Fibroblast of skin of right biceps (primary cell): ENCODE results near the gene NANS.
A peak's percentile ranks its signal among the peaks of the same experiment; 100 is the strongest.
"Not testable (repeated sequence)": the region's sequence is repeated elsewhere in the genome, so short reads cannot be mapped to it uniquely, and the experiment has no call there.

Experiments used
- DNase-seq: peaks from one replicate; pipeline ENCODE4 v3.0.0-alpha.2; 2013

Gene NANS

DNA sequence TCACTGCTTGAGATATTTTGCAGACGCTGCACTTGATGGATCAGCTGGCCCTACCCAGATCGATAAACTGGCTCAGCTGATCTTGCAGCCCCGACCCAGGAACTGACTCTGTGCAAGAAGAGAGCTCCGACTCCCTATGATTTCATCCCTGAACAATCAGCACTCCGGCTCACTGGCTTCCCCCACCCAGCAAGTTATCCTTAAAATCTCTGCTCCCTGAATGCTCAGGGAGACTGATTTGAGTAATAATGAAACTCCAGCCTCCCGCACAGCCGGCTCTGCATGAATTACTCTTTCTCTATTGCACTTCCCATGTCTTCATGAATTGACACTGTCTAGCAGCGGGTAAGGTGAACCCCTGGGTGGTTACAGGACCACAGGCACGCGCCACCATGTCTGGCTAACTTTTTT lies 16.9 kb upstream of the NANS start:
- no peak for DNase-seq

DNA sequence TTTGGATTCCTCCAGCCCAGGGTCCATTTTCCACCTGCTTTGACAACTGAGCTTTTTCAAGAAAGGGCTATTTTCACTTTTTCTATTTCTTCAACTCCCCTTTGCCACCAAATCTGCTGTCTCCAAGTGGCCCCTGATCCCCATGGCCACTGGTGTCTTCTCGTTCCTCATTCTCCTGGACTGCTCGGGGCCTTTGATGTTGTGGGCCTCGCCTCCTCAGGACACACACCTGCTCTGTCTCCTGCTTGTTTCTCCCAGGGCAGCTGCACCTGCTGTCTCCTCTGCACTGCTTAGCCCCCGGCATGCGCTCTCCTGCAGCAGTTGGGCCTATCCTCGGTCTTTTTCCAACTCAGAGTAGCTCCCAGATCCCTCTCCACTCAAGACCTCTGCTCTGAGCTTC lies 16.3 kb upstream of the NANS start:
- no peak for DNase-seq

DNA sequence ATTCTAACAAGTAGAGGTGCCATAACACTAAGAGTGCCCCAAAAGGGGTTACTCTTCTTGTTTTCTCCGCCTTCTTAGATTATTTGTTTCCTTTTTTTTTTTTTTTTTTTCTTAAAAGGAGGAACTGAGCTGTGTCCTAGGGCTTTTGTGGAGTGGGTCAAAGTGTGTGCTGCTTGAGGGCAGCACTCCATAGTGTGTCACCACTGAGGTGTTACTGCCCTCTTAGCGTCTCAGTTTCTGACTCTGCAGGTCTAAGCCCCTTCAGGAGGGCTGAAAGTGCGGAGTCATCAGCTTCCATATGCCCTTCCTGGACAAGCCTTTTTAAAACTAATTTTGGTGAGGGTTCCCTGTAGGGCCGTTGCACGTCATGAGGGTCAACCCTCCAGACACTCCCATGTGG lies 12.6 kb upstream of the NANS start:
- no peak for DNase-seq

DNA sequence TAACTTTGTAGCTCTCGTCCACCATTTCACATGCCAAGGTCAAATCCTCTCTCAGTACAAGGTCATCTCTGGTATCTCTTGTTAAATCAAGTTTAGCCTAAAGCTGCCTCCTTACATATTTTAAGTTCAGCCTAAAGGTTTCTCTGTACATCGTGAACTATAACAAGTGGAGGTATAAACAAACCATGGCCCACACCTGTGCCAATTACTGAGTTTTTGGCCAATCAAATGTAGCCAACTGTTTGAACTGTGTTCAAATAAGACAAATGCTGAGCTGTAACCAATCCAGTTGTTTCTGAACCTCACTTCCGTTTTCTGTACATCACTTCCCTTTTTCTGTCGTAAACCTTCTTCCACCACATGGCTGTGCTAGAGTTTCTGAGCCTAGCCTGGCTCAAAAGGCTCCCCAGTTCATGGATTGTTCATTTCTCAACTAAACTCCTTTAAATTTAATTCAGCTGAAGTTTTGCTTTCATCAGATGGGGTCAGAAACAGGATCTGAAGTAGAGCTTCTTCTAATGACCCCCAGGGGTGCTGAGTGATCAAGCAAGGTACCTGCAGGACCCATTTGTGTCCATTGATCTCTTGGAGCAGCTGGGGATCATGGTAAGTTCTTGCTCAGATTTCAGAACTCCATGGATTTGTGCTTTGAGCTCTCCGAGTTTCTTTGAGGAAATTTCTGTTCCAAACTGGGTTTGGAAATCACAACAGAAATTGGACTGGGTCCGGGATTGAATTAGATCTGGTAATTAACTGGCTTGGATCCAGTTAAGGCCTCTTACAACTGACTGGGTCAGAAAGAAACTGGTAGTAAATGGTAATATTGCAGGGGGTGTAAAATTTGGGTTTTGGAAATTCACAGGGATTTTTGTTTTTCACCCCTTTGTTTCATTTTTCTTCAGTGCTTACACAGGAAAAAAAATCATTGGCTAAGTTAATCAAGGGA lies 11.0 kb upstream of the NANS start:
- no peak for DNase-seq

DNA sequence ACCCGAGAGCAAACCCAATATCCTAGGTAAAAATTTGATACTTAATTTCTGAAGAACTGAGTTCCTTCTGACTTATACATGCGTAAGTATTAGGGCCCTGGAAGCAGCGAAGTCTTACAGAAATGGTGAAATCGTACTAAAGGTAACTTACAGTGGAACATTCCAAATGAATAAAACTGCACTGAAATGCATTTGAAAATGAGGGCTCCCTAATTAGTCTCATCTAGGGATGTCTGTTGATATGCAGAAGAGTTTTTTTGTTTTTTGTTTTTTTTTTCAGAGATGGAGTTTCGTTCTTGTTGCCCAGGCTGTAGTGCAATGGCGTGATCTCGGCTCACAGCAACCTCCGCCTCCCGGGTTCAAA lies 10.4 kb upstream of the NANS start:
- DNase-seq, result no peak

DNA sequence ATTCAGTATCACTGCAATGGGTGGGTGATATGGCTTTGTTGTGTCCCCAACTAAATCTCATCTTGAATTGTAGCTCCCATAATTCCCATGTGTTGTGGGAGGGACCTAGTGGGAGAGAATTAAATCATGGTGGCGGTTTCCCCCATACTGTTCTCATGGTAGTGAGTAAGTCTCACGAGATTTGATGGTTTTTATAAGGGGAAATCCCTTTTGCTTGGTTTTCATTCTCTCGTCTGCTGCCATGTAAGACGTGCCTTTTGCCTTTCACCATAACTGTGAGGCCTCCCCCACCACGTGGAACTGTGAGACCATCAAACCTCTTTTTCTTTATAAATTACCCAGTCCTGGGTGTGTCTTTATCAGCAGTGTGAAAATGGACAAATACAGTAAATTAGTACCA lies 9.5 kb upstream of the NANS start:
- DNase-seq, result no peak

DNA sequence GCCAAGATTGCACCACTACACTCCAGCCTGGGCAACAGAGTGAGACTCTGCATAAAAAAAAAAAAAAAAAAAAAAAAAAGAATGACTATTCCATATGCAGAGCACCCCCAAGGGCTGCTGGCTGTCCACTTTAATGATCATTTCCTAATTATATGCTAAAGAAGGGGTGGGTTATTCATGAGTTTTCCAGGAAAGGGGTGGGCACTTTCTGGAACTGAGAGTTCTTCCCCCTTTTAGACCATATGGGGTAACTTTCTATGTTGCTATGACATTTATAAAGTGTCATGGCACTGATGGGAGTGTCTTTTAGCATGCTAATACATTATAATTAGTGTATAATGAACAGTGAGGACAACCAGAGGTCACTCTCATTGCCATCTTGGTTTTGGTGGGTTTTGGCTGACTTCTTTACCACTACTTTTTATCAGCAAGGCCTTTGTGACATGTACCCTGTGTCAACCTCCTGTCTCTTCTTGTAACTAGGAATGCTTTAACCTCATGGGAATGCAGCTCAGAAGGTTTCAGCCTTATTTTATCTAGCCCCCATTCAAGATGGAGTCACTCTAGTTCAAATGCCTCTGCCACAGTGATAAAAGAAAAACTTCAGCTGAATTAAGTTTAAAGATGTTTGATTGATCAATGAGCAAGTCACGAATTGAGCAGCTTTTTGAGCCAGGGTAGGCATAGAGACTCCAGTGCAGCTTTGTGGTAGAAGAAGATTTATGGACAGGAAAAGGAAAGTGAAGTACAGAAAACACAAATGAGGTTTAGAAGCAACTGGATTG lies 7.1 kb upstream of the NANS start:
- DNase-seq, result no peak

DNA sequence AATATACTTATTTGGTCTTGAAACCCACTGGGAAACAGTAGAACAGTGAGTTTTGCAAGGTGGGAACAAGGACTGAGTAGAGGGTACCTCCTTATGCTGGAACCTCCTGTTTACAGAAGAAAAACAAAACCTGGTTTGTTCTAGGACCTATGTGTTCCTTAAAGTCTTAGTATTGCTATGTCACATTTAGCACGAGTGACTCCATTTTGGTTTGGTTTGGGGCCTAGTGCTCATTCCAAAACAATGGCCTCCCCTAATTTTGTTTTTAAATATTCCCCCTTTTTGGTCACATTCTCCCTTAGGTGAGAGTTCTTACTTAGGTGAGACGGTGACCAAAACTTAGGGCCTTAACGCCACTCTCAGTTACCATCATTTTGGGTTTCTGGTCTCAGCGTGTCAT lies 6.2 kb upstream of the NANS start:
- no peak for DNase-seq

DNA sequence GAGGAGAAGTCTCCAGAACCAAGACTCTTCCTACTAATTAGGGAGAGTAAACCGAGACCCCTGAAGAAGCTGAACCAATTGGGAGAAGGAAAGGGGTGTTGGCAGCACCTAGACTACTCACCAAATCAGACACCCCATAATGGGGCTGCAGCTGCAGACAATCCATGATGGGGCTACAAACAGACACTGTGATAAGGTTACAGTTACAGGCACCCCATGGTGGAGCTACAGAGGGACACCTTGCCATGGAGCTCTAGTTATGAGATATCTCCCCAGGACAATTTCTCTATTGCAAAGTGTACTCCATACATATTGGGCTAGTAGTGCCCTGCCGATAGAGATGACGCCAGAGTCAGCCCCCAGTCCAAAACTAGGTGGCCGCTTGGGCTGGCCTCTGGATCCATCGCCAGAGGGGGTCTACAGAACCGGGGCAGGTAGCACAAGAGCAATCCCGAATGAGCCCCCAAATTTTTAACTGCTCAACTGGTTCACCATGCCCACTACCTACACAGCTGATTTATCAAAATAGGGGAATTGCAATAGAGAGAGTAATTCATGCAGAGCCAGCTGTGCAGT lies 2.1 kb upstream of the NANS start:
- no peak for DNase-seq

DNA sequence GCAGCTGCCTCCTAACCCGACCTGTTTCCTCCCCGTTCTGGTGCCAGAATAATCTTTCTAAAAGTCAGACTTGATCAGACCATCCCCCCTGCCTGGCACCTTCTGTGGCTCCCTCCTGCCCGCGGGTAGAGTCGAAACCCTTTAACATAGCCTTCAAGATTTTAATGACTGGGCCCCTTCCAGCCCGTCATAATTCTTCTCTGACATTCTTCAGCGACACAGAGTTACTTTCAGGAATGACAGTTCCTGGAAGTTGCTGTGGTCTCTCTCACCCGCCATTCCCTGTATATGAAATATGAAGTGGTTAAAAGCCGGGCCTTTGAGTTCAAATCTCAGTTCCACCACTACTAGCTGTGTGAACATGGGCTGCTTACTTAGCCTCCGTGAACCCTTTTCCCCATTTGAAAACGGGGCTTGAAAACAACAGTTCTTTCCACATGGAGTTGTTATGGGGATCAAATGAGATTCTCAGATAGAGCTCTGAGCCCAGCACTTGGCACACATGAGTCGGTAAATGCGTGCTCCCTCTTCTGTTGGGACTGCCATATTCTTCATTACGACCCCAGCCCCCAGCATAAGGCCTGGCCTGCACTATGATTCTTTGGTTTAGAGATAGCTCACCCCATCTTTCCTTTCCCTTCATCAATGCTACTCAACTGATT lies 737 bp downstream of the NANS start:
- DNase-seq, result peak; percentile 40

DNA sequence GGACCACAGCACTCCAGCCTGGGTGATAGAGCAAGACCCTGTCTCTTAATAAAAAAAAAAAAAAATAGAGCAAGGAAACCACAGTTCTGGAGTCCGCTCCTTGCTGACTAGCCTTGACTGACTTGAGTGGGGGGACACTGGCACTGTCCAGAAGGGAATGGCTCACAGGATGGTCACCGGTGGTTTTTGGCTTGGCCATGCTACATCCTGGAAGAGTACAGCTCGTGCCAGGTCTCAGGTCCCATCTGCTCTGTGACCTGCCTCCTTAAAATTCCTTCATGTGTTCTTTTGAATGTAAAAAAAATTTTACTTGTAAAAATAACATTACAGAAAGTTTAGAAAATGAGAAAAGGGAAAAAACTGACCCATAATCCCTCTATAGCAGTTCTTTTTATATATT lies 5.6 kb downstream of the NANS start:
- DNase-seq, result no peak

DNA sequence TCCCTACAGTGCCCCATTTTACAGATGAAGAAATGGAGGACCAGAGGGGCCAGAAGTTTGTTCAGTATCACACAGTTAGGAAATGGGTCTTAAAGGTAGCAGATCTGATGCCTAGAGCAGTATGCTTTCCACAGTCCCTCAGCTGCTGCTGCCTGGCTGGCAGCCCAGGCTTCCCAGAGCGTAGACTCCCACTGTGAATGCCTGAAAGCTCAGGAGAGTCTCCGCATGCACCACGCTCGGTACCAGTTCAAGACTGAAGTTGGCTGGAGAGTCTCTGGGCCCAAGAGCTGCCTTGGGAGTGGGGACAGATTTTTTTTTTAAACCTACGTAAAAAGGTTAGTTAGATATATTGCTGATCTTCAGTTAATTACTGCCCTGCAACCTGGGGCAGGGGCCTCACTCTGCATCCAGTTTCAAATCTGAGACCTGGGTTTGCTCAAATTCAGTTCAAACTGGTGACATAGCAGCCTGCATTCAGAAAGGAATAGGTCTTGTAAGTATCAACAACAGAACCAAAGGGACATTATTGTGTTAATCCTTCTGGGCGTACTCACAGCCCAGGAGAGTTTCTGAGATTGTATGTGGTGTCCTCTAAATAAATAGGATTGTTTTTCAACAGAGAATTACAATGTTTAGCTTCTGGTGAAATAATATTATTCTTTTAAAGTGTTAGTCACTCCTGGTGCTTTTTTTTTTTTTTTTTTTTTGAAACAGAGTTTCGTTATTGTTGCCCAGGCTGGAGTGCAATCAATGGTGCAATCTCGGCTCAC lies 8.3 kb downstream of the NANS start:
- DNase-seq, result no peak

DNA sequence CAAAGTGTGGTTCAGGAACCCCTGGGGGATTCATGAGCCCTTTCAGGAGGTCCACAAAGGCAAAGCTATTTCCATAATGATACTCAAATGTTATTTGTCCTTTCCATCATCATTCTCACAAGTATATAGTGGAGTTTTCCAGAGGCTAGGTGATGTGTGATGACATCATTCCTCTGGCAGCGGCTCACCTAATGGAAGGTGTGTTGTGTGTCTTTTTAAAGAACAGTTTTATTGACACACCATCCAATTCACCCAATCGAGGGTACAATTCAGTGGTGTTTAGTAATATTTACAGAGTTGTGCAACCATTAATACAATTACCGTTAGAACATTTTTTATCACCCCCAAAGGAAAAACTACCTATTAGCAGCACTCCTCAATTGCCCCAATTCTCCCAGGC lies 9.7 kb downstream of the NANS start:
- no peak for DNase-seq

DNA sequence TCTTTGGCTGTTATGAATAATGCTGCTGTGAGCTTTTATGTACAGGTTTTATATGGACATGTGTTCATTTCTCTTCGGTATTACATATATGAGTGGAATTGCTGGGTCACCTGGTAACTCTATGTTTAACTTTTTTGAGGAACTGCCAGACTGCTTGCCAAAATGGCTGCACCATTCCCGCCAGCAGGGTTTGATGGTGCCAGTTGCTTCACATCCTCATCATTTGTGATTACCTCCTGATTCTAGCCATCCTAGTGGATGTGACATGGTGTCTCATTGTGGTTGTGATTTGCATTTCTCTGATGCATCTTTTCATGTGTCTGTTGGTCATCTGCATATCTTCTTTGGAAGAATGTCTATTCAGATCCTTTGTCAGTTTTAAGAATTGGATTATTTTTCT lies 10.7 kb downstream of the NANS start:
- no peak for DNase-seq

DNA sequence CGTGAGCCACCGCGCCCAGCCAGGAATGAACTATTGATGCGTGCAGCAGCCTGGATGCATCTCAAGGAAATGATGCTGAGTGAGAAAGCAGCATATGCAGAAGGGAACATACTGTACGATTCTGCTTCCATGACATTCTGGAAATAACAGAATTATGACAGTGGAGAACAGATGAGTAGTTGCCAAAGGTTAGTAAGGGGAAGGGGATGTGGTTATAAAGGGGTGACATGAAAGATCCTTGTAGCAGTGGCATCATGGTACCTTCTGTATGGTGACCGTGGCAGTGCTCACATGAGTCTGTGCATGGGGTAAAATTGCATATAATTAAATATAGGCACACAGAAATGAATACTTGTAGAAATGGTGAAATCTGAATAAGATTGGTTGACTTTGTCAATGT lies 13.0 kb downstream of the NANS start:
- DNase-seq, result no peak

DNA sequence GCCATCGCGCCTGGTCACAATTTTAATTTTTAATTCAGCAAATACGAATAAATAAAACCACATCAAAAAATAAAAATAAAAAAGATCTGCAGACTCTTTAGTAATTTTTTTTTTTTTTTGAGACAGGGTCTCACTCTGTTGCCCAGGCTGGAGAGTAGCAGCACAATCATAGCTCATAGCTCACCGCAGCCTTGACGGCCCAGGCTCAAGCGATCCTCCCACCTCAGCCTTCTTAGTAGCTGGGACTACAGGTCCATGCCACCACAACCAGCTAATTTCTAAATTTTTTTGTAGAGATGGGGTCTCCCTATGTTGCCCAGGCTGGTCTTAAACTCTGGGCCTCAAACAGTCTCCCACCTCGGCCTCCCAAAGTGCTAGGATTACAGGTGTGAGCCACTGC lies 14.2 kb downstream of the NANS start:
- DNase-seq, result no peak

DNA sequence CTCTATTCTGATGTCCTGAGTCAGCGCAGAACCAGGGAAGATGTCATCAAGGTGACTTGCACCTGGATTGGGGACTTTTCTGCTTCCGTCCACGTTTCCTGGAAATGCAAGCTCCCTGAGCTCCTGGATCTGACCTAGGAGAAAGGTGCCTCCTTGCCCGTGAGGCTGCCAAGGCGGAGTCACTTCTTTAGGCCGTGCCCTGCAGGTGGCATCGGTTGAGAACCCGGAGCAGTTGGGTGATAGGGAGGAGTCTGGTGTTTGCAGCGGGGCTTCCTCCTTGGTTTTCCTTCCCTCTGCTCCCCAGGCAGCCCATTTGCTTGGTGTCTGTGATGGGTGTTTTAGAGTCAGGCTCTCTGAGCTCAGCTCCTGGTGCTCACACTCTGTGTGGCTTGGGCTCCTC lies 15.2 kb downstream of the NANS start:
- no peak for DNase-seq

DNA sequence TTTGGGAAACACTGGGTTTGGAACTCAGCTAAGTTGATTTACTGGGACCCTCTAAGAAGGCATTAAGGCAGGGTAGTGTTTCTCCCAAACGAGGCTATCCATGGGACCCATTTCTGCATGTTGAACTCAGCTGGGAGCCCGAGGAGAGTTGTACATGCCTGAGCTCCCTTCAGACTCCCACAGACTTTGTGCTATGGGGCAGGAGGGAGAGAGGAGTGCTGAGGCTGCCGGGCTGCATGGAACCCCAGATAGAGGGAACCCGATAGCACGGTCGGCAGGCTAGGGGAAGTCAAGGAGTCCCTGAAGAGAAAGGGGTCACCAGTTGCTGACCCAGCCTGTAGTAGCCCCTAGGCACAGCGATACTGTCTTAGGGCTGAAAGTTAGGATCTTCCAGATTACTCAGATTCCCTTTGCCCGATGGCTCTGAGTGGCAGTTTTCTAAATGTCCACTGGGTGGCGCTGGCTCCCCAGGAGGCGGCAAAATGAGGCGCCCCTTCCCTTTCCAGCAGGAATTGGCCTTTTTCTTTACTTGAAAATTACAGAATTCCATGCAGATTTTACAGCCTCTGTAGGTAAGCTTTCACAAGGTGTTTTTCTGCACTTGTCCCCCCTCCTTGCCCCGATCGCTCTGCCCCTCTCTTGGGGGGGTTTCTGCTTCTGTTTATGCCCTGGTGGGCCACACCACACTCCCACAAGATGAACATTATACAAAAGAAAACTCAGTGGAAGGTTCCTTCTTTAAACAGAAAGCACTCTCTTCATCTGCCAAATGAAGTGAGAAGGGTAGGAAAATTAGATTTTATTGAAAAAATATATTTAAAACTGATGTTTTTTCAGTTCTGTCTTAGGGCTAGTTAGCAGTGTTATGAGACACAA lies 17.8 kb downstream of the NANS start:
- peak; percentile 46 for DNase-seq

DNA sequence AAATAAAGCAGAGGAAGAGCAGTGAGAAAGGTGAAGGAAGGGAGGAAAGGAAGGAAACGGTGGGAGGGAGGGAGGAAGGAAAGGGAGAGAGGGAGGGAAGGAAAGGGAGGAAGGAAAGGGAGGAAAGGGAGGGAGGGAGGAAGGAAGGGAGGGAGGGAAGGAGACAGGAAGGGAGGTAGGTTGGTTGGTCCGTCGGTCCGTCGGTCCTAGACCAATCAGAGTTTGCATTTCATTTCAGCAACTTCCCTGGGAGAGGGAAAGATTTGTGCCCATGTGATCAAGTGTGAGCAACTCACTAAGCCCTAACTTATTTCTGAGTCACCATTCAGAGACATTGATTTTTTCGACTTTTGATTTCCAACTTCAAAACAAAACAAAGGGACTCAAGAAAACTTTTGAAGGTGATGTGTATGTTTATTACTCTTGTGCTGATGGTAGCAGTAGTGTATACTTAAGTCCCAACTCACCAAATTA lies 18.8 kb downstream of the NANS start:
- peak; percentile 62 for DNase-seq

DNA sequence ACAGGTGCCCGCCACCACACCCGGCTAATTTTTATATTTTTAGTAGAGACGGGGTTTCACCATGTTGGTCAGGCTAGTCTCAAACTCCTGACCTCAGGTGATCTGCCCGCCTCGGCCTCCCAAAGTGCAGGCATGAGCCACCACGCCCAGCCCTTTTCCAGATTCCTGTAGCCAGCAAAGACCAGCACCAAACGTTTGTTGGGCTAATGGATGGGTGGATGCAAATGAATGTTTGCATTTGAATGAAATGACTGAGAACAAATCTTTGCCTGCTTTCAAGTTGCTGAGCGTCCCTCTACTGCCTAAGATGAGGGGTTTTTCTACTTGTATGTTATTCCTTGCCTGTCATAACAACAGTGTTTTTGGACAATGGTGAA lies 20.0 kb downstream of the NANS start:
- DNase-seq, result not testable (repeated sequence)

DNA sequence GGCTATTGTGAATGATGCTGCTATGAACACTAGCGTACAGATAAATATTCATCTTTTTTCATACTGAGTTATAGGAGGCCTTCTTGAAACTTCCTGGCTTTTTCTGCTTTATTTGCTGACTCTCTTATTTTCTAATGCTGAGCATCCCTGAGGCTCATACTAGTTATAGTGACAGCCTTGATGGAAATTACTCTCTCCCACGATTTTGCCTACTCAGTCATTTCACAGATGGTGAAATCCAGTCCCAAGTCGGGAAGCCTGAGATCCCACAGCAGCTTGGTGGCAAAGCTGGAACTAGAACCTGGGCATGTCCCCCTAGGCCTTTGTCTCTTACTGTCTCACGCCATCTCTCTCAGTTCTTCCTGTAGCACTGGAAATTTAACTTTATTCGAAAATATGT lies 22.4 kb downstream of the NANS start:
- DNase-seq, result no peak
